Fibroblast of the conjunctiva (primary cell): ENCODE data around the gene MCM7.

Experiments
- DNase-seq: peaks from one replicate; pipeline ENCODE4 v3.0.0-alpha.2; 2010; ENCODE audit warnings: low read depth

MCM7 gene

DNA sequence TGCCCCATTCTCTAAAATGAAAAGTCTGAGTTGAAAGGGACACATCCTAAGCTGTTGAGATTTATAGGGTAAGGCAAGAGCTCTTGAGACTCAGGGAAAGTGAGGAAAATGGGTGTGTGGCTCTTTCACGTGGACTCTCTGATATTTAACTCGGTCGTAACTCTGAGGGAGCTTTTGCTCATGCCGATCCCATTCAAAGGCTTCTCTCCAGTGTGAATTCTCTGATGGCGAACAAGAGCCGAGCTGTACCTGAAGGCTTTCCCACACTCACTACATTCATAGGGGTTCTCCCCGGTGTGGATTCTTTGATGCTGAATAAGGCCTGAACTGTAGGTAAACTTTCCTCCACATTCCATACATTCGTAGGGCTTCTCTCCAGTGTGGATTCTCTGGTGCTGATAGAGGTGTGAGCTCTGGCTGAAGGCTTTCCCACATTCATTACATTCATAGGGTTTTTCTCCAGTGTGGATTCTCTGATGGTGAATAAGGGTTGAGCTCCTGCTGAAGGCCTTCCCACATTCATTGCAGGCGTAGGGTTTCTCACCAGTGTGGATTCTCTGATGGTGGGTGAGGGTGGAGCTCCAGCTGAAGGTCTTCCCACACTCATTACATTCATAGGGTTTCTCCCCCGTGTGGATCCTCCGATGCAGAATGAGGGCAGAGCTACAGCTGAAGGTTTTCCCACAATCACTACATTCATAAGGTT lies 30.0 kb downstream of the MCM7 start:
- no peak for DNase-seq

DNA sequence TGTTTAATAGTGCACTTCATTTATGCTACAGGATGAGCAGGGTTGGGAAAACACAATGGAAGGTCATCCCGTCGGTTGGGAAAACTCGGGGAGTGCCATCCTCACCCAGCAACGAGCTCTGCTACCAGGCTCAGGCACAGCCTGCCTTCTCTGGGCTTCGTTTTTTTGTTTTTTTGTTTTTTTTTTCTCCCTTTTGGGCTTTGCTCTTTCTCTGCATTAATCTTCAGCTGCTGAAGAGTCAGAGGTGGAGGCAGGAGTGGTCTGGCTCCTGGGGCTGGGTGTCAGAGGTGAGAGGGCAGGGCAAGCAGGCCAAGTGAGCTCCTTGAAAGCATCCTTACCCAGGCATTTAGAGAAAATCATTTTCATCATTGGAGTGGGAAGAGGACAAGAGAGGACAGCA lies 31.2 kb downstream of the MCM7 start:
- no peak for DNase-seq

DNA sequence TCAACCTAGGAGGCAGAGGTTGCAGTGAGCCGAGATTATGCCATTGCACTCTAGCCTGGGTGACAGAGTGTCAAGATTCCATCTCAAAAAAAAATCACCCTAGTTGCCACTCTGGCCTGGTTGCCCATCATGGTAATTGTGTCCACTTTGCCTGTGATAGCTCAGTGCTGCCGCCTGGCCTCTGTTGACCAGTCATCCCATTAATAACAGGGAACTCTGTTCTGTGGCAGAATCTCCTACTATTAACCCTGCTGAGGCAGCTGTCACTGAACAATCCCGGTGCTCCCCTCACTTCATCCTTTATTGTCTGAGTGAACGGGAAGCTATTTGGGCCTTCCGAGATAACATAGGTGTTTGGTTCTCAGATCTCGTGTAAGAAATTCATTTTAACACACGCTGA lies 34.2 kb downstream of the MCM7 start:
- no peak for DNase-seq

DNA sequence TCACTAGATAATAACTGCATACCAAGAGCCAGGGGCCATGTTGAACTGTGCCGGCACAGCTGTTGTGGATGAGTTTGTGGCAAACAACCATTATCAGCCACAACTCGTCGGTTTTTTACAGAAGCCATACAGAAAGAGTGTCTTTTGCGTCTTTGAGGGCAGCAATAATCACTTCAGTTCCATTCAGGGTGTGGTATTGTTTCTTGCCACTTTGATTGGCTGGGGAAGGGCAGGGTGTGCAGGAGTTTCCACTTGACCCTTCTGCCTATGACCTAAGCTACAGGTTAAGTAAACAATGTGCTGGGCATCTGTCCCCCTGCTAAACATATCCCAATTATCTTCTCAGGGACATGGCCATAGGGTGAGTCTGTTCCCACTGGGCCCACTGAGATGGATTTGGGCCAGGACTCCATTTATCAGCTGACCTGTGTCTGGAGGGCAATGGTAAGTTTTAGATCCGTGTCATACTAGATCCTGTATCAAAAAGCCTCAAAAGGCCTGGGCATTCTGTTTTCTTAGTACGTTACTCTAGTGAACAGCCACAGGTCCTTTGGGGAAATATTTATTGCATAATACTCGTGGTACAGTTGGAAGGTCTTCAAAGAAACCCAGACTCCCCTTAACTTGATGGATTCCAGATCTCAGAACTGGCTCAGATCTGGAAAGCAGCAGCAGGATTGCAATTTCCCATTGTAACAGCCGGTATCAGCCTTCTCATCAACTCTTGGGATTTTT lies 35.6 kb downstream of the MCM7 start:
- DNase-seq = peak; percentile 79

DNA sequence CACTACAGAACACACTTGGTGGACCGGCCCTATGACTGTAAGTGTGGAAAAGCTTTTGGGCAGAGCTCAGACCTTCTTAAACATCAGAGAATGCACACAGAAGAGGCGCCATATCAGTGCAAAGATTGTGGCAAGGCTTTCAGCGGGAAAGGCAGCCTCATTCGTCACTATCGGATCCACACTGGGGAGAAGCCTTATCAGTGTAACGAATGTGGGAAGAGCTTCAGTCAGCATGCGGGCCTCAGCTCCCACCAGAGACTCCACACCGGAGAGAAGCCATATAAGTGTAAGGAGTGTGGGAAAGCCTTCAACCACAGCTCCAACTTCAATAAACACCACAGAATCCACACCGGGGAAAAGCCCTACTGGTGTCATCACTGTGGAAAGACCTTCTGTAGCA lies 37.0 kb downstream of the MCM7 start:
- no peak for DNase-seq

DNA sequence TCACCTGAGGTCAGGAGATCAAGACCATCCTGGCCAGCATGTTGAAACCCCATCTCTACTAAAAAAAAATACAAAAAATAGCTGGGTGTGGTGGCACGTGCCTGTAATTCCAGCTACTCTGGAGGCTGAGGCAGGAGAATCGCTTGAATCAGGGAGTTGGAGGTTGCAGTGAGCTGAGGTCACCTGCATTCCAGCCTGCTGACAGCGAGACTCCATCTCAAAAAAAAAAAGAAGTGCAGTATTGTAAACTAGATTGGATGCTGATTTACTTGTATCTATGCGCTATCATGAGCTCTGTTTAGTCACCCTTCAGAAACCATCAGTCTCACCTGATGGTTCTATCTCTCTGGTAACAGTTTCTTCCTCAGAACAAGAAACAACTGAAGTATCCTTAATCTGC lies 37.8 kb downstream of the MCM7 start:
- no peak for DNase-seq

DNA sequence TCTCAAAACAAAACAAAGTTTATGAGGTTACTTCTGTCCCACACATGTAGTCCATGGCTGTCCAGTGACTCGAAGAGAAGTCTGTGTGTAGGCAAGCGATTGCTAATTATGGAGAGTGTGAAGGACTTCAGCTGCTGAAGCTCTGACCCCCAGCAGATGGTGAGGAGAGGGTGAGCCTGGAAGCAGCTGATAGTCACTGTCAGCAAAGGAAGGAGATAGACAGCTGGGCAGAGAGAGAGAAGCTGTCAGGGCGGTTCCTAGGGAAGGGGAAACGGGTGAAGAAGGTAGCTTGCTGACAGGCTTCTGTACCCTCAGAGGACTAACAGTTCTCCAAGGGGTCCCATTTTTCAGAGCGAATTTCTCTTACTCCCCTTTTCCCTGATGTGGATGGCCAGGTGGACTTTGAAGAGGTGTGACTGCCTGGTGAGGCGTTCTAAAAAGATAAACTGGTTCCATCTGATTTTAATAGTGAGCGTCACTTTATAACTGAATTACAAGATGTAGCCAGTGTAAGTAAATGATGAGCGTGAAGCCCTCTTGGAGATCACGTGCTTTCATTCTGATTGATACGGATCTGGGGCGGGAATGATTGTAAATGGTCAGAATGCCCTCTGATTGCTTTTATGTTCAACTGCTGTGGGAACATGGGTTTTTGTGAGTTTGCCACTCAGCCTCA lies 39.5 kb downstream of the MCM7 start:
- no peak for DNase-seq

DNA sequence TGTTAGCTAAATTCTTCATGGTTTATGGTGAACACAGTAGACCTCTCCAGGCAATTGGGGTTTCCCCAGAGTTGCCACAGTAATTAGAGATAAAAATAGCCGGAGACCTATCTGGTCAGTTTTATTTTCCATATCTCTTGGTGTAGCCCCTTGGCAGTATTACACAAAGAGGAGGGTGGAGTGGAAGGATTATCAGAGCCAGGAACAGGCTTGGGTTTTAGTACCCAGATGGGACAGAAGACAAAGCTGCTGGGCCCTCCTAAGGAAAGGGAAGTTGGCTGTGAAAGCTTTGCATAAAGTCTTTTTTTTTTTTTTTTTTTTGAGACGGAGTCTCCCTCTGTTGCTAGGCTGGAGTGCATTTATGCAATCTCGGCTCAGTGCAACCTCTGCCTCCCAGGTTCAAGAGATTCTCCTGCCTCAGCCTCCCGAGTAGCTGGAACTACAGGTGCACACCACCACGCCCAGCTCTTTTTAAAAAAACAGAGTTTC lies 41.9 kb downstream of the MCM7 start:
- no peak for DNase-seq

DNA sequence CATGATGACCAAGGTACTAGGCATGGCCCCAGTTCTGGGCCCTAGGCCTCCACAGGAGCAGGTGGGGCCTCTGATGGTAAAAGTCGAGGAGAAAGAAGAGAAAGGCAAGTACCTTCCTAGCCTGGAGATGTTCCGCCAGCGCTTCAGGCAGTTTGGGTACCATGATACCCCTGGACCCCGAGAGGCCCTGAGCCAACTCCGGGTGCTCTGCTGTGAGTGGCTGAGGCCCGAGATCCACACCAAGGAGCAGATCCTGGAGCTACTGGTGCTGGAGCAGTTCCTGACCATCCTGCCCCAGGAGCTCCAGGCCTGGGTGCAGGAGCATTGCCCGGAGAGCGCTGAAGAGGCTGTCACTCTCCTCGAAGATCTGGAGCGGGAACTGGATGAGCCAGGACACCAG lies 44.2 kb downstream of the MCM7 start:
- DNase-seq = no peak

DNA sequence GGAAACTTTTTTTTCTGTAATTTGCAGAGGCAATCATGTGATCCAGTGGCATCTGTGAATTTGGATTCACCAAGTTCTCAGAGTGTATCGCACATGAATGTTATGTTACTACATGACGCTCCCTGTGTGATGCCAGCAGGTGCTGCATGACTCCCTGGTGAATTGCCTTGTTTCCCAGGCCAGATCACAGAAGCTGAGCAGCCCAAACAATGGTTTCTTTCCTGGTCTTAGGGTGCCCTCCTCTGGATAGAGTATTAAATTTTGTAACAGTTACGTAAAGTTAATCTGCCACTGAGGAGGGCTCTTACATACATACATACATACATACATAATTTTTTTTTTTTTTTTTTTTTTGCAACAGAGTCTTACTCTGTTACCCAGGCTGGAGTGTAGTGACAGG lies 48.0 kb downstream of the MCM7 start:
- peak; percentile 29 for DNase-seq

DNA sequence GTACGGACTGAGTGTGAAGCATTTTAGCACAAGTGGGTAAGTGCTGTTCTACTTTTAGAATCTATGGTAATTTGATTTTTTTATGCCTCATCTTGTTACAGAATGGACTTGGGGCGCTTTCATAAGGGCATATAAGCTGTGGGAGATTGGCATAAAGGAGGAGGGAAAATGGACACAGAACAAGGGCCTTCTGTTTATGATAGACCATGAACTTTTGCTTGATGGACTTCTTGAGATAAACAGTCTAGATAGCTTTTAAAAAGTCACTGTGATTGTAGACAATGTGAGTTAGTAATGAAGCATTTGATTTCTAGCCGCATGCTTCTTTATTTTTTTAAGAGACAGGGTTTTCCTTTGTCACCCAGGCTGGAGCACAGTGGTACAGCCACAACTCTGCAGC lies 49.6 kb downstream of the MCM7 start:
- no peak for DNase-seq

DNA sequence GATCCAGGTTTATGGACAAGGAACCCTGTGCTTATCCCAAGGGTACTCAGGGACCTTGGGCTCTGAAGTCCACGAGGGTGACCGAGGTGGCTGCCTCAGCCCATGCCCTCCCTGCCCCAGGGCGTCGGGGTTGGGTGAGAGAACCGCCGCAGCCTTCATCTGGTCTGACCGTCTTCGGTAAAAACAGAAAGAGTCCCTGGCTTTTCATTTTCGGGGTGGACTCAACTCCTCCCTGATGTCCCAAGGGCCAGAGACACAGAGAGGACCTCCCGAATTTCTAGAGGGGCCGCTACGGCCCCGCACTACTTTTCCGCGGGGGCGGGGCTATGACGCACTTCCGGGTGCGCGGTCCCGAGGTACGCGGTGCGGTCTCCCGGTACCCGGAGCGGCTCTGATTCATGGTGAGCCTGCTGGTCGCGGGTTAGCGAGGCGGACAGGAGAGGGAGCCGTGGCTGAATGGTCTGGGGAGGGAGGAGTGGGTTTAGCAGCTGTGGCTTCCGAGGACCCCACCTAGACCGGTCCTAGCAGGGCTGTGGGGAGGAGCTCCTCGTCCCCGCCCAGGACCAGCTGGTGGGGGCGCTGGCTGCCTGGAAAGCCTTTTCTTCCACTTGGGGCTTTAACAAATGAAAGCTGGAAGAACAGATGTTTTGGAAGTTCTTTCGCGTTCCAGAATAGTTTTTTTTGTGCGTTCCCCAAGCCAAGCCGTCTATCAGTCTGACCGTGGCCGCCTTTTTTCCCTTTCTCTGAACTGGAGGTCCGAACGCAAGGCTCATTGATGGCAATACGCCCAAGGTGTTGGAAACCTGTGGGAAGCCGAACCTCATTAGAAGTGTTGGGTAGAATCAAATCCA lies 51.5 kb downstream of the MCM7 start, which contains the start of gene ZSCAN21:
Gene ZSCAN21 (plus strand): TSS at position 334 of the 851 bp plus-strand sequence. CDS start 7,233 bp downstream, outside the sequence.
- DNase-seq = peak; percentile 51

DNA sequence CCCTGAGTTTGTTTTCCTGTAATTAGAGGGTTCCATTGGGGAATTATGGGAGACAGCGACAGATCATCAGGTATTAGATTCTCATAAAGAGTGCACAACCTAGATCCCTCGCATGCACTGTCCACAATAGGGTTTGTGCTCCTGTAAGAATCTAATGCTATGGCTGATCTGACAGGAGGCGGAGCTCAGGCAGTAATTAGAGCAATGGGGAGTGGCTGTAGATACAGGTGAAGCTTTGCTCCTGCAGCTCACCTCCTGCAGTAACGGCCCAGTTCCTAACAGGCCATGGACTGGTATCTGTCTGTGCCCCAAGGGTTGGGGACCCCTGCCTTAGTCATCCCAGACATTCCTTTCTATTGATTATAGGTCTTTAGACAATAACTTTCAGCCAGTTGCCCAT lies 52.5 kb downstream of the MCM7 start:
- DNase-seq = no peak

DNA sequence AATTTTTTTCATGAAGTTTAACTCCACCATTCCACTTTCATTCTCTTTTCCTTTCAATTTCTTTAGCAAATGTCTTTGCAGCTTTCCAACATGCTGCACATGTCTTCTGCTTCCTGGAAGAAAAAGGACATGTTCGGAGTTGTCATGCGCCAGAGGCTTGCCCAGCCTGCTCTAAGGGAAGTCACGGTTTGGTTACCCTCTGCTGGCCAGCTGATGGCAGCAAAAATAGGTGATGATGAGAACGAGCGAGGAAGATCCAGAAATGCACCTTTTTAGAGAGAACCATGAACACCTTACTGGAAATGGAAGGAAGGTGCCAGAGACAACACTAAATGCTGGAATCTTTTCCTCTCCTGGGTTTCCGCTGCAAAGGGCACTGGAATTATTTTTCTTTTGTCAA lies 56.5 kb downstream of the MCM7 start:
- no peak for DNase-seq
